H1 (cell line): Measurements from ENCODE around the gene KCNQ1. TPM values are rescaled to one million over a fixed set of nuclear protein-coding genes. Genes with fewer than 3 reads are reported as not detected.

Source experiments
- CTCF ChIA-PET: fragments of 300-600 bp; sonication (Branson Sonifier 250); formaldehyde crosslinking; loops from one replicate; lab custom pipeline; 2021; ENCODE audit not compliant: partially characterized antibody; lab: Charles Lee
- POLR2A ChIA-PET: fragments of 300-600 bp; sonication (Branson Sonifier 250); formaldehyde crosslinking; loops from one replicate; lab custom pipeline; 2021; ENCODE audit warnings: inconsistent platforms; ENCODE audit not compliant: partially characterized antibody; lab: Charles Lee
- DNase-seq, 2 experiments: peaks; one replicate each; pipeline versions ENCODE4 v3.0.0 to v3.0.0-alpha.2; 2010 to 2022; ENCODE audit warnings: low spot score in 2 of 2, low read depth in 1 of 2, mixed read lengths in 1 of 2
- FAIRE-seq: peaks from 2 replicates; lab custom pipeline; 2011; peaks lifted over from hg19 to GRCh38; lab: Jason Lieb, UNC
- H2AFZ ChIP-seq: 2 replicates; pipeline ENCODE4 v1.8.1; 2012; ENCODE audit warnings: low read length, inconsistent platforms
- H2AK5ac ChIP-seq: 2 replicates; pipeline ENCODE4 v1.6.1; 2013; ENCODE audit warnings: low read depth, low read length
- H2BK120ac ChIP-seq: replicated peaks from 2 replicates; pipeline ENCODE3; 2013; ENCODE audit warnings: low read depth, low read length, inconsistent platforms
- H2BK12ac ChIP-seq: 2 replicates; pipeline ENCODE4 v1.6.1; 2013; ENCODE audit warnings: low read depth, low read length
- H2BK15ac ChIP-seq: 2 replicates; pipeline ENCODE4 v1.6.1; 2013; ENCODE audit warnings: low read length
- H2BK20ac ChIP-seq: 2 replicates; pipeline ENCODE4 v1.6.1; 2013; ENCODE audit warnings: low read length
- H2BK5ac ChIP-seq: 2 replicates; pipeline ENCODE4 v1.6.1; 2013; ENCODE audit warnings: low read depth, low read length
- H3K14ac ChIP-seq: 2 replicates; pipeline ENCODE4 v1.6.1; 2013; ENCODE audit warnings: inconsistent platforms; ENCODE audit not compliant: insufficient read length
- H3K18ac ChIP-seq: 2 replicates; pipeline ENCODE4 v1.6.1; 2013; ENCODE audit warnings: low read length; ENCODE audit errors: extremely low read depth
- H3K23ac ChIP-seq: 2 replicates; pipeline ENCODE4 v1.6.1; 2013; ENCODE audit warnings: inconsistent platforms; ENCODE audit not compliant: insufficient read length
- H3K23me2 ChIP-seq: 2 replicates; pipeline ENCODE4 v1.6.1; 2013; ENCODE audit warnings: low read depth, low read length
- H3K27ac ChIP-seq: 2 replicates; pipeline ENCODE4 v1.6.1; 2011; ENCODE audit warnings: low read depth, low read length, inconsistent platforms
- H3K27me3 ChIP-seq, 4 experiments: replicated peaks in 1 of 4; 1 replicate in 1 of 4; 2 replicates in 3 of 4; pipeline versions ENCODE4 v1.6.1 to v1.8.1; 2011 to 2013; ENCODE audit warnings: low read length in 3 of 4, mild to moderate bottlenecking in 3 of 4, inconsistent platforms in 2 of 4, mixed read lengths in 2 of 4, moderate library complexity in 1 of 4; ENCODE audit not compliant: control insufficient read depth in 3 of 4, insufficient read depth in 3 of 4; ENCODE audit errors: extremely low read depth in 1 of 4
- H3K36me3 ChIP-seq, 4 experiments: 2 replicates each; pipeline versions ENCODE4 v1.6.1 to v1.8.1; 2011 to 2013; ENCODE audit warnings: mild to moderate bottlenecking in 4 of 4, low read length in 3 of 4, moderate library complexity in 2 of 4, control low read depth in 1 of 4, inconsistent platforms in 1 of 4; ENCODE audit not compliant: insufficient read depth in 4 of 4, control insufficient read depth in 2 of 4
- H3K4ac ChIP-seq: replicated peaks from 2 replicates; pipeline ENCODE3; 2013; ENCODE audit warnings: low read length, low read depth, mixed read lengths, inconsistent platforms; ENCODE audit not compliant: insufficient read length
- H3K4me1 ChIP-seq, 4 experiments: replicated peaks in 1 of 4; 1 replicate in 1 of 4; 2 replicates in 3 of 4; pipeline versions ENCODE4 v1.6.1 to v1.8.1; 2011 to 2013; ENCODE audit warnings: low read length in 3 of 4, inconsistent platforms in 2 of 4, mixed read lengths in 1 of 4; ENCODE audit not compliant: insufficient read depth in 4 of 4, control insufficient read depth in 3 of 4
- H3K4me2 ChIP-seq, 2 experiments: 2 replicates each; pipeline versions ENCODE4 v1.6.1 to v1.8.1; 2011 to 2013; ENCODE audit warnings: low read depth in 2 of 2, low read length in 2 of 2, control low read depth in 1 of 2, inconsistent platforms in 1 of 2, mild to moderate bottlenecking in 1 of 2; ENCODE audit not compliant: insufficient read depth in 1 of 2
- H3K4me3 ChIP-seq, 4 experiments: fragments of 200-600, 300-600 bp in 1 of 4; sonication (generic), shearing (Covaris generic), sonication (Bioruptor Twin) in 1 of 4; 2 replicates each; pipeline versions ENCODE4 v1.5.1 to v1.8.1; 2011 to 2016; ENCODE audit warnings: low read length in 4 of 4, low read depth in 3 of 4, control low read depth in 2 of 4, inconsistent platforms in 2 of 4, mild to moderate bottlenecking in 2 of 4, mixed read lengths in 1 of 4, moderate library complexity in 1 of 4; ENCODE audit not compliant: insufficient read depth in 2 of 4; ENCODE audit errors: extremely low read depth in 1 of 4
- H3K56ac ChIP-seq: replicated peaks from 2 replicates; pipeline ENCODE3; 2013; ENCODE audit warnings: low read depth, mild to moderate bottlenecking, mixed read lengths, low read length, inconsistent platforms; ENCODE audit not compliant: insufficient read length
- H3K79me1 ChIP-seq: 2 replicates; pipeline ENCODE4 v1.6.1; 2013; ENCODE audit warnings: low read depth, low read length, control low read depth
- H3K79me2 ChIP-seq, 2 experiments: 2 replicates each; pipeline versions ENCODE4 v1.6.1 to v1.8.1; 2012 to 2013; ENCODE audit warnings: low read length in 2 of 2, mild to moderate bottlenecking in 2 of 2, inconsistent platforms in 1 of 2; ENCODE audit not compliant: insufficient read depth in 2 of 2, control insufficient read depth in 1 of 2
- H3K9ac ChIP-seq, 4 experiments: replicated peaks in 1 of 4; 1 replicate in 1 of 4; 2 replicates in 3 of 4; pipeline versions ENCODE4 v1.6.1 to v1.8.1; 2011 to 2013; ENCODE audit warnings: low read depth in 3 of 4, low read length in 3 of 4, control low read depth in 2 of 4, mild to moderate bottlenecking in 2 of 4, moderate library complexity in 2 of 4, inconsistent platforms in 1 of 4; ENCODE audit errors: extremely low read depth in 1 of 4
- H3K9me3 ChIP-seq, 2 experiments: 2 replicates each; pipeline versions ENCODE4 v1.6.1 to v1.8.1; 2012 to 2013; ENCODE audit warnings: mild to moderate bottlenecking in 2 of 2, moderate library complexity in 2 of 2, control low read depth in 1 of 2, inconsistent platforms in 1 of 2, low read depth in 1 of 2, low read length in 1 of 2, mixed read lengths in 1 of 2; ENCODE audit not compliant: insufficient read depth in 2 of 2
- H4K20me1 ChIP-seq, 2 experiments: replicated peaks in 1 of 2; 2 replicates each; pipeline versions ENCODE3 to v1.8.1; 2011 to 2013; ENCODE audit warnings: inconsistent platforms in 2 of 2, low read length in 2 of 2, mild to moderate bottlenecking in 1 of 2; ENCODE audit not compliant: insufficient read depth in 2 of 2, control insufficient read depth in 1 of 2
- H4K5ac ChIP-seq: 2 replicates; pipeline ENCODE4 v1.6.1; 2013; ENCODE audit warnings: low read length, low read depth, mixed read lengths, inconsistent platforms; ENCODE audit not compliant: insufficient read length
- H4K8ac ChIP-seq: 2 replicates; pipeline ENCODE4 v1.8.0; 2013; ENCODE audit warnings: mild to moderate bottlenecking, moderate library complexity, low read length, inconsistent platforms; ENCODE audit not compliant: insufficient read depth; ENCODE audit errors: extremely low read depth
- H4K91ac ChIP-seq: replicated peaks from 2 replicates; pipeline ENCODE3; 2013; ENCODE audit warnings: low read length, mixed read lengths, inconsistent platforms; ENCODE audit not compliant: insufficient read length
- CHD1 ChIP-seq: IDR thresholded peaks from 2 replicates; pipeline ENCODE4 v1.6.1; 2012; ENCODE audit warnings: low read depth, low read length, improper control_type of control experiment
- JUND ChIP-seq: IDR thresholded peaks from 2 replicates; pipeline ENCODE4 v1.6.1; 2011; ENCODE audit warnings: mild to moderate bottlenecking, improper control_type of control experiment, low read length
- KDM1A ChIP-seq: fragments of 200-600, 300-600 bp; sonication (generic); IDR thresholded peaks from 2 replicates; pipeline ENCODE4 v1.7.1; 2016; ENCODE audit warnings: mild to moderate bottlenecking, low read length, borderline replicate concordance
- POU5F1 ChIP-seq: IDR thresholded peaks from 2 replicates; pipeline ENCODE4 v1.6.1; 2011; ENCODE audit warnings: low read depth, mild to moderate bottlenecking, low read length, moderate library complexity
- RBBP5 ChIP-seq: IDR thresholded peaks from 2 replicates; pipeline ENCODE4 v1.7.1; 2012; ENCODE audit warnings: low read depth, mild to moderate bottlenecking, inconsistent platforms, low read length, moderate library complexity, borderline replicate concordance
- SUZ12 ChIP-seq: fragments of 200-600 bp; sonication (generic); IDR thresholded peaks from 2 replicates; pipeline ENCODE4 v1.6.1; 2012; ENCODE audit warnings: mild to moderate bottlenecking, inconsistent platforms, low read length, moderate library complexity, mixed read lengths
- TCF12 ChIP-seq: IDR thresholded peaks from 2 replicates; pipeline ENCODE4 v1.6.1; 2011; ENCODE audit warnings: low read depth, mild to moderate bottlenecking, low read length
- WGBS, 2 experiments: shearing (Covaris generic) in 1 of 2; methylation state at CpG; one replicate each; pipeline versions ENCODE4 v1.1.6 to v1.1.7; 2013 to 2015; ENCODE audit warnings: low lambda C conversion rate in 2 of 2, mixed read lengths in 2 of 2, inconsistent platforms in 1 of 2, low coverage in 1 of 2, missing lambda C conversion rate in 1 of 2; ENCODE audit not compliant: insufficient replicate concordance in 2 of 2, insufficient coverage in 1 of 2, insufficient read length in 1 of 2; ENCODE audit errors: extremely low coverage in 1 of 2, missing lambda C conversion rate in 1 of 2; 5-methylcytosine and 5-hydroxymethylcytosine counted together
- polyA plus RNA-seq, 7 experiments: library from polyadenylated mRNA; depleted of rRNA in 3 of 7; stranded (reverse) in 5 of 7; unstranded in 2 of 7; fragments of >200 nt in 5 of 7; fragments of 200-250 nt in 2 of 7; gene quantifications; 1 replicate in 5 of 7; 2 replicates in 1 of 7; 4 replicates in 1 of 7; pipeline versions ENCODE4 v1.2.1 to v1.2.3, GENCODE V29; 2011 to 2013; ENCODE audit warnings: missing spikeins in 2 of 7, mixed read lengths in 2 of 7
- total RNA-seq: library from RNA; stranded (reverse); fragmentation: NEBNext Ultra II Directional; extraction: Animal tissue kit (Norgen Biotek cat#: 25700); gene quantifications from 2 replicates; pipeline ENCODE4 v1.2.1, GENCODE V29; 2021
- TF ChIP-seq, protein P1 (sequence below): IDR thresholded peaks from 2 replicates; pipeline ENCODE4 v1.6.1; 2012; ENCODE audit warnings: low read length, inconsistent platforms
- TF ChIP-seq, protein P2 (sequence below), 3 experiments: IDR thresholded peaks; 1 replicate in 2 of 3; 2 replicates in 1 of 3; pipeline versions ENCODE4 v1.5.1 to v1.6.1; 2011; ENCODE audit warnings: low read length in 3 of 3, mild to moderate bottlenecking in 3 of 3, inconsistent platforms in 2 of 3, low read depth in 1 of 3, moderate library complexity in 1 of 3; ENCODE audit not compliant: insufficient read depth in 1 of 3; ENCODE audit errors: control extremely low read depth in 1 of 3

The KCNQ1 gene
- total and polyA plus RNA-seq, 2 of the 8 experiments (the other 6 are each of a cell fraction or from before 2014, with no cell fraction given) = 1.9 to 2.0 TPM

DNA sequence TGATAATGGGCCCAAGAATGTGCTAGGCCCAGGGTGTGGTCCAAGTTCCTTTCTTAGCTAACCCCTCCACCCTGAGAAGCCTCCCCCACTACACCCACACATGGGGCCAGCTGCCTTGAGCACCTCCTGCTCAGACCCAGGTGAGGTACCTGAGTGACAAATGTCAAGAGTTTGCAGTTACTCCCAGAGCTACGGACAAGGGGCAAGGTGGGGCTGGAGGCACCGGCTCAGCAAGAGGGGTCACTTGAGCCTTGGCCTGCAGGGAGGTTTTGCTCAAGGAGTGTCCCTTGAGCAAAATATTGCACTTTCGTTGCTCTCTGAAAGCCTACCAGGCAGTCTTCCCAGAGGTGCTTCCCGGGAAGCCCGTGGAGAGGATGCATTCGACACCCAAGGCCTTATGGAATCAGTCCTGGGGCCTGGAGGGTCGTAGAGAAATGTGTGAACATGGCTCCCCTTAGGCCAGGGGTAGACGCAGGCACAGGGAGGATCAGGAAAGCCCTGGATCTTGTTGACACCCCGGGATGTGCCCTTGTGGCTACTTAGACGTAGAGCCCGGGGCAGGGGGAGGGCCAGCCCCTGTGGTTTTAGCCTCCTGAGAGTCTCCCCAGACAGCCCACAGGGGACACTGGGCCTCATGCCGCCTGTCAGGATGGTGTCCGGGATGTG lies 114.2 kb downstream of the KCNQ1 start:
- DNase-seq (no peak), FAIRE-seq (no peak)
- POLR2A ChIA-PET = interaction anchor here (0.6 kb wide), 1 partner anchor 1014 kb away, joined by 3 read pairs; no protein-coding TSS in a partner anchor
- Histone ChIP-seq H2AK5ac (no peak overlapping the region), H2BK15ac (no peak overlapping the region), H2BK5ac (no peak overlapping the region), H3K4me3 (no peak overlapping the region), H3K4me2 (no peak overlapping the region), H3K56ac (no peak overlapping the region), H4K20me1 (peaks cover 0 to 4% of the 10 kb centered on the region in 2 experiments), H3K14ac (no peak overlapping the region), H3K79me2 (no peaks in the 10 kb centered on the region), H3K23me2 (no peaks in the 10 kb centered on the region), H3K36me3 (no peaks in the 10 kb centered on the region), H4K91ac (no peak overlapping the region), H3K4me1 (peaks cover 0 to 9% (median 2%) of the 10 kb centered on the region in 4 experiments; a peak in 3 of 7 replicates), H2BK20ac (no peak overlapping the region), H2AFZ (no peak overlapping the region), H3K79me1 (no peaks in the 10 kb centered on the region), H2BK120ac (no peak overlapping the region), H3K4ac (no peak overlapping the region), H3K9me3 (peaks cover 0 to 3% of the 10 kb centered on the region in 2 experiments; a peak in 2 of 4 replicates), H3K18ac (no peak overlapping the region), H3K27ac (no peak overlapping the region), H3K23ac (no peak overlapping the region), H4K8ac (no peak overlapping the region), H3K27me3 (peaks cover 3 to 62% (median 33%) of the 10 kb centered on the region in 4 experiments), H4K5ac (no peak overlapping the region), H3K9ac (no peak overlapping the region), H2BK12ac (no peak overlapping the region)
- WGBS, 2 experiments = 93% methylated on average over 12 of the region's 13 CpGs; no CpG with 5 or more reads in 1 of the 2 experiments
- CTCF ChIA-PET = no interaction called here
- TF ChIP-seq JUND (no peak), KDM1A (no peak), CHD1 (no peak), POU5F1 (no peak), TCF12 (no peak), RBBP5 (no peak), SUZ12 (no peak)
- TF ChIP-seq, protein P1, sequence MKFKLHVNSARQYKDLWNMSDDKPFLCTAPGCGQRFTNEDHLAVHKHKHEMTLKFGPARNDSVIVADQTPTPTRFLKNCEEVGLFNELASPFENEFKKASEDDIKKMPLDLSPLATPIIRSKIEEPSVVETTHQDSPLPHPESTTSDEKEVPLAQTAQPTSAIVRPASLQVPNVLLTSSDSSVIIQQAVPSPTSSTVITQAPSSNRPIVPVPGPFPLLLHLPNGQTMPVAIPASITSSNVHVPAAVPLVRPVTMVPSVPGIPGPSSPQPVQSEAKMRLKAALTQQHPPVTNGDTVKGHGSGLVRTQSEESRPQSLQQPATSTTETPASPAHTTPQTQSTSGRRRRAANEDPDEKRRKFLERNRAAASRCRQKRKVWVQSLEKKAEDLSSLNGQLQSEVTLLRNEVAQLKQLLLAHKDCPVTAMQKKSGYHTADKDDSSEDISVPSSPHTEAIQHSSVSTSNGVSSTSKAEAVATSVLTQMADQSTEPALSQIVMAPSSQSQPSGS = no peak
- TF ChIP-seq, protein P2, sequence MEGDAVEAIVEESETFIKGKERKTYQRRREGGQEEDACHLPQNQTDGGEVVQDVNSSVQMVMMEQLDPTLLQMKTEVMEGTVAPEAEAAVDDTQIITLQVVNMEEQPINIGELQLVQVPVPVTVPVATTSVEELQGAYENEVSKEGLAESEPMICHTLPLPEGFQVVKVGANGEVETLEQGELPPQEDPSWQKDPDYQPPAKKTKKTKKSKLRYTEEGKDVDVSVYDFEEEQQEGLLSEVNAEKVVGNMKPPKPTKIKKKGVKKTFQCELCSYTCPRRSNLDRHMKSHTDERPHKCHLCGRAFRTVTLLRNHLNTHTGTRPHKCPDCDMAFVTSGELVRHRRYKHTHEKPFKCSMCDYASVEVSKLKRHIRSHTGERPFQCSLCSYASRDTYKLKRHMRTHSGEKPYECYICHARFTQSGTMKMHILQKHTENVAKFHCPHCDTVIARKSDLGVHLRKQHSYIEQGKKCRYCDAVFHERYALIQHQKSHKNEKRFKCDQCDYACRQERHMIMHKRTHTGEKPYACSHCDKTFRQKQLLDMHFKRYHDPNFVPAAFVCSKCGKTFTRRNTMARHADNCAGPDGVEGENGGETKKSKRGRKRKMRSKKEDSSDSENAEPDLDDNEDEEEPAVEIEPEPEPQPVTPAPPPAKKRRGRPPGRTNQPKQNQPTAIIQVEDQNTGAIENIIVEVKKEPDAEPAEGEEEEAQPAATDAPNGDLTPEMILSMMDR (IDR thresholded peaks at IDR 0.05; ENCODE audit: control extremely low read depth in 1 of 3, insufficient read depth in 1 of 3, low read depth in 1 of 3, low read length in 3 of 3) = no peak
